Measurements from ENCODE around the gene MT1B. TPM values are rescaled to one million over a fixed set of nuclear protein-coding genes. Genes with fewer than 3 reads are reported as not detected.

Gene MT1B
- total and polyA plus RNA-seq, 2 of the 13 experiments (the other 11 are each of a cell fraction or from before 2014, with no cell fraction given): 0.89 TPM; not detected in 1

GRCh38 chr16:56625943-56626654, 25.6 kb upstream of the MT1B start (continued):
- no peak for TF ChIP-seq ZNF839 (CRISPR knock-in tag; IDR thresholded peaks at IDR 0.05; ENCODE audit: borderline replicate concordance)
- no peak; the same call in 1 of the 2 replicates for TF ChIP-seq IKZF5 (CRISPR knock-in tag; IDR thresholded peaks at IDR 0.05)
- no peak for TF ChIP-seq ZNF878 (CRISPR knock-in tag; IDR thresholded peaks at IDR 0.05)
- 0 out of 2 replicates have a peak, but pooled peaks have one; percentile 56 for TF ChIP-seq REPIN1 (CRISPR knock-in tag; IDR thresholded peaks at IDR 0.05; ENCODE audit: borderline replicate concordance, low read depth)
- no peak for TF ChIP-seq POLR2G (IDR thresholded peaks at IDR 0.05; ENCODE audit: low read depth, low read length)
- TF ChIP-seq SRSF4 (IDR thresholded peaks at IDR 0.05; ENCODE audit: low read depth, low read length, poor library complexity, severe bottlenecking): no peak
- no peak for TF ChIP-seq MAF1 (CRISPR knock-in tag; IDR thresholded peaks at IDR 0.05; ENCODE audit: borderline replicate concordance)
- TF ChIP-seq, protein P1, sequence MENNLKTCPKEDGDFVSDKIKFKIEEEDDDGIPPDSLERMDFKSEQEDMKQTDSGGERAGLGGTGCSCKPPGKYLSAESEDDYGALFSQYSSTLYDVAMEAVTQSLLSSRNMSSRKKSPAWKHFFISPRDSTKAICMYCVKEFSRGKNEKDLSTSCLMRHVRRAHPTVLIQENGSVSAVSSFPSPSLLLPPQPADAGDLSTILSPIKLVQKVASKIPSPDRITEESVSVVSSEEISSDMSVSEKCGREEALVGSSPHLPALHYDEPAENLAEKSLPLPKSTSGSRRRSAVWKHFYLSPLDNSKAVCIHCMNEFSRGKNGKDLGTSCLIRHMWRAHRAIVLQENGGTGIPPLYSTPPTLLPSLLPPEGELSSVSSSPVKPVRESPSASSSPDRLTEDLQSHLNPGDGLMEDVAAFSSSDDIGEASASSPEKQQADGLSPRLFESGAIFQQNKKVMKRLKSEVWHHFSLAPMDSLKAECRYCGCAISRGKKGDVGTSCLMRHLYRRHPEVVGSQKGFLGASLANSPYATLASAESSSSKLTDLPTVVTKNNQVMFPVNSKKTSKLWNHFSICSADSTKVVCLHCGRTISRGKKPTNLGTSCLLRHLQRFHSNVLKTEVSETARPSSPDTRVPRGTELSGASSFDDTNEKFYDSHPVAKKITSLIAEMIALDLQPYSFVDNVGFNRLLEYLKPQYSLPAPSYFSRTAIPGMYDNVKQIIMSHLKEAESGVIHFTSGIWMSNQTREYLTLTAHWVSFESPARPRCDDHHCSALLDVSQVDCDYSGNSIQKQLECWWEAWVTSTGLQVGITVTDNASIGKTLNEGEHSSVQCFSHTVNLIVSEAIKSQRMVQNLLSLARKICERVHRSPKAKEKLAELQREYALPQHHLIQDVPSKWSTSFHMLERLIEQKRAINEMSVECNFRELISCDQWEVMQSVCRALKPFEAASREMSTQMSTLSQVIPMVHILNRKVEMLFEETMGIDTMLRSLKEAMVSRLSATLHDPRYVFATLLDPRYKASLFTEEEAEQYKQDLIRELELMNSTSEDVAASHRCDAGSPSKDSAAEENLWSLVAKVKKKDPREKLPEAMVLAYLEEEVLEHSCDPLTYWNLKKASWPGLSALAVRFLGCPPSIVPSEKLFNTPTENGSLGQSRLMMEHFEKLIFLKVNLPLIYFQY (CRISPR knock-in tag; IDR thresholded peaks at IDR 0.05; ENCODE audit: borderline replicate concordance): 0 out of 2 replicates have a peak, but pooled peaks have one; percentile 11
- TF ChIP-seq ZEB1 (IDR thresholded peaks at IDR 0.05; ENCODE audit: insufficient replicate concordance, low read depth): no peak
- TF ChIP-seq FOXC1 (CRISPR knock-in tag; IDR thresholded peaks at IDR 0.05; ENCODE audit: borderline replicate concordance): peak; percentile 31; the same call in 1 of the 2 replicates
- peak; percentile 68; the same call in 1 of the 2 replicates for TF ChIP-seq ZBTB21 (CRISPR knock-in tag; IDR thresholded peaks at IDR 0.05)
- TF ChIP-seq ZNF34 (CRISPR knock-in tag; IDR thresholded peaks at IDR 0.05; ENCODE audit: borderline replicate concordance): 0 out of 2 replicates have a peak, but pooled peaks have one; percentile 46
- no peak for TF ChIP-seq ZNF749 (CRISPR knock-in tag; IDR thresholded peaks at IDR 0.05; ENCODE audit: borderline replicate concordance)
- no peak for TF ChIP-seq NFRKB (IDR thresholded peaks at IDR 0.05)
- no peak for TF ChIP-seq SRF (IDR thresholded peaks at IDR 0.05; ENCODE audit: low read depth, low read length)
- TF ChIP-seq ZSCAN25 (CRISPR knock-in tag; IDR thresholded peaks at IDR 0.05): 0 out of 2 replicates have a peak, but pooled peaks have one; percentile 47
- TF ChIP-seq ZNF597 (CRISPR knock-in tag; IDR thresholded peaks at IDR 0.05): peak; percentile 17; the same call in 1 of the 2 replicates
- TF ChIP-seq ZNF337 (CRISPR knock-in tag; IDR thresholded peaks at IDR 0.05; ENCODE audit: borderline replicate concordance, low read depth): 0 out of 2 replicates have a peak, but pooled peaks have one; percentile 35
- 0 out of 2 replicates have a peak, but pooled peaks have one; percentile 43 for TF ChIP-seq NFKBIZ (CRISPR knock-in tag; IDR thresholded peaks at IDR 0.05)
- TF ChIP-seq ZNF7 (CRISPR knock-in tag; IDR thresholded peaks at IDR 0.05): no peak
- TF ChIP-seq IKZF4 (CRISPR knock-in tag; IDR thresholded peaks at IDR 0.05; ENCODE audit: borderline replicate concordance, low read depth, not compliant biosample characterization): peak; percentile 43
- no peak for TF ChIP-seq ZNF329 (CRISPR knock-in tag; IDR thresholded peaks at IDR 0.05; ENCODE audit: low read depth)
- TF ChIP-seq ZNF343 (CRISPR knock-in tag; IDR thresholded peaks at IDR 0.05): peak; percentile 13; the same call in 1 of the 2 replicates
- no peak for TF ChIP-seq ZNF264 (CRISPR knock-in tag; IDR thresholded peaks at IDR 0.05)
